GM21619 (cell line): Measurements from ENCODE around the gene GLT6D1.

Source experiments
- ATAC-seq: cut with Tn5 transposase; IDR thresholded peaks from one replicate; pipeline ENCODE4 v1.9.1; 2021; ENCODE audit not compliant: unreplicated experiment

Gene GLT6D1

DNA sequence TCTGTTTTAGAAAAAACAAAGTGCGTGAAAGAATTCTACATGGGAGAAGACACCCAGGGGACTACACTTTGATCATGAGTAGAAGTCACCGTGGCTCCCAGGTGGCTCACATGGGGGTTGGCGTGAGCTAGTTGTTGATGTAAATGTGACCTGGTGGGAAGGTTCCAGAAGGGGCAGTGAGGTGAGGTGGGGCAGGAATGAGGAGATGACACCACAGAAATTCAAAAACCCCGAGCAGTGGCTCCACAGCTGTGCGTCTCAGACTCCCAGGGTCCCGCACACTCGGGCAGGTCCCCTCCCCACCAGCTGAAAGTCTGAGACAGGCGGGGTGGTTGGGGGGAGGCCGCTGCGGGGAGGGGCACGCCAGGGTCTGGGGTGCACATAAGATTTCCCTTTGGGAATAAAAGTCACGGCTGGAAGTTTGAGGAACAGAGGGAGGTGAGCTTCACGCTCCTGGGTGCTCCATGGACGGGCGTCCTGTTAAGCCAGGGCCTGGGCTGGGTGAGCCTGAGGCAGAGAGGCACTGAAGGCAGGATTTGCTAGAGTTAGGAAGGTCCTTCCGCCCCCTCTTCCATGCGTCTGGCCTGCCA, 29.9 kb downstream of the GLT6D1 start:
- no peak for ATAC-seq

DNA sequence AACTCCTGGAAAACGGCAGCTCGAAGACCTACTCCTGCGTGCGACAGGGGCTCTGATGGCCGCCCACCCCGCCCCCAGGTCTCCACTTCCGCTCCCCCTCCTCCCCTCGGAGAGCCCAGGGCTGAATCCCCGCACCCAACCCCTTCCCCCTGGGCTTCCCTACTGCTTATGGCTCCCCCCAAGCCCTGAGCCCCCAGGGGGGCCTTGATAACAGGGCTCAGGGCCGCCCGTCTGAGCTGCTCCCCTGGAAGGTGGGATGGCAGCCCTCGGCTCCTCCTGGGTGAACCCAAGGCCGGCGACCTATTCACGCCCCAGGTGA, 30.4 kb downstream of the GLT6D1 start:
- ATAC-seq: no peak

- no peak for ATAC-seq
These were observed 30.9 kb downstream of the GLT6D1 start for GRCh38 chr9:135608294-135608998.

DNA sequence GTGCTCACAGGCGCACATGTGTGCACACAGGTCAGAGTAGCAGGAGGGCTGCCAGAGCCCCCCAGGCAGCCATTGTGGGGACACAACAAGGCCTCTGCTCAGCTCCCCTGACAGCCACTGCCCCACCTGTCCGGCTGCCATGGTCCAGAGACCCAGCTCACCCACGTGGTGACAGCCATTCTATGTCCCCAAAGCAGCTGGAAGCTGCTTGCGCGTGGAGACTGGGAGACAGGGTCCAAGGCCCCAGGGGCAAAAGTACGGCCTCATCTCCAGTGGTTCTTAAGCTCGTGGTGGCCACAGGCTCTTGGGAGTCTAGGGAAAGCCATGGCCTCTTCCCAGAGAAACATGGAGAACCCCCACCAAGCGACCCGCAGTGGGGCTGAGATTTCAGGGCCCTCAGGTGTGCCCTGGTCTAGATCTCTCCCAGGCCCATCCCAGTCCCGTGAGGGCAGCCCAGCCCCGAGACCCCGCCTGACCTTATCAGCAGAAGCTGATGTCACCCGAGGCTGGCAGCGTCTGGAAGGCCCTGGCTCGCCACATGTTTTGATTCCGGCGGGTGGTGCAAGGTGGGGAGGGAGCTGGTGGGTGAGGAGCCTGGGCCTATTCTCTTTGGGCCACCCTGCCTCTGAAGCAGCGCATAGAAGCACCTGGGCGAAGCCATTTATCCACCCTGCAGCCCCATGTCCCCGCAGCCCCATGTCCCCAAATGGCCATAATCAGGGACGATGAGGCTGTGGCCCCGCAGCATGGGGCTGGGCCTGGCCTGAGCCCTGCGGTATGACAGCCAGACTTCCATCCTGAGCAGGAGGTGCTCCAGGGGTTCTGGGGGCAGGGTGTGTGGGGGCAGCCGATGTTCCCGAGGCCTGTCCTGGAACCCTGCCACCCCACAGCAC, 31.7 kb downstream of the GLT6D1 start:
- no peak for ATAC-seq

DNA sequence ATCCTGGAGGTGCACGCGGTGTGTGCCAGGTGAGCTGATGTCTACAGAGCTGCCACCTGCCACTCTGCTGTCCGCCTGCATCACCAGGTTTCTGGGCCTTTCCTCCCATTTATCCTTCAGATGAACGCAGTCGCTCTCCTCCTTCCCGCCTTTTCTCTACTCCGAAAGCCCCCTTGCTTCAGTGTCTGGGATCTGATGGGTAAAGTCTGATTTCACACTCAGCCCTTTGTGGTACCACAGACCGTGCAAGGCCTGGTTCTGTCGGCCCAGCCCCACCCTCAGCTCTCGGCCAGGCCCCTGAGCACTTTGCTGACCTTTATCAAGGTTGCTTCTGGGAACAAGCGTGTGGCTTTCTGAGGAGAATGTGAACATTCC, 32.5 kb downstream of the GLT6D1 start:
- no peak for ATAC-seq

DNA sequence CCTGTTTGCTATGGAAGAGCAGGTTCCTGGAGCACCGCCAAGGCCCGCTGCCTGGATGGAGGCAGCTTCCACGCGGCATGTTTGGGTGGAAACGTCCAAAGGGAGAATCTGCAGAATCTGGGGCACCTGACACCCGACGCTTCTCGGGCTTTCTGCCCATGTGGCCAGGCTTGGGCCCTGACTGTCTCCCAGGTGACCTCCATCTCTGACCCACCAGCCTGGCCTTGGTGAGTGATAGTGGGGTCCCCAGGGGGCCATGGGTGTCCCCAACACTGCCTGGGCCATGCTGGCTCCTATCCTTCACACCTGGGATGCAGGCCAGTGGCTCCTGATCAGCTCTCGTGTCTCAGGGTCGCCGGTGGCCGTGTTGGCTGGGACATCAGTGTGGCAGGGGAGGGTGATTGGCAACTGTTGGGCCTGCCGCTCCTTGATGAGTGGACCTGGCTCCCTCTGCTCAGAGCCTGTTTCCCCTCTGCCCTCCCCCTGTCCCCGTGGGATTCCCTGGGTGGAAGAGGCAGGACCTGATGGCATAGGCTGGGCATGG, 34.0 kb downstream of the GLT6D1 start:
- no peak for ATAC-seq

DNA sequence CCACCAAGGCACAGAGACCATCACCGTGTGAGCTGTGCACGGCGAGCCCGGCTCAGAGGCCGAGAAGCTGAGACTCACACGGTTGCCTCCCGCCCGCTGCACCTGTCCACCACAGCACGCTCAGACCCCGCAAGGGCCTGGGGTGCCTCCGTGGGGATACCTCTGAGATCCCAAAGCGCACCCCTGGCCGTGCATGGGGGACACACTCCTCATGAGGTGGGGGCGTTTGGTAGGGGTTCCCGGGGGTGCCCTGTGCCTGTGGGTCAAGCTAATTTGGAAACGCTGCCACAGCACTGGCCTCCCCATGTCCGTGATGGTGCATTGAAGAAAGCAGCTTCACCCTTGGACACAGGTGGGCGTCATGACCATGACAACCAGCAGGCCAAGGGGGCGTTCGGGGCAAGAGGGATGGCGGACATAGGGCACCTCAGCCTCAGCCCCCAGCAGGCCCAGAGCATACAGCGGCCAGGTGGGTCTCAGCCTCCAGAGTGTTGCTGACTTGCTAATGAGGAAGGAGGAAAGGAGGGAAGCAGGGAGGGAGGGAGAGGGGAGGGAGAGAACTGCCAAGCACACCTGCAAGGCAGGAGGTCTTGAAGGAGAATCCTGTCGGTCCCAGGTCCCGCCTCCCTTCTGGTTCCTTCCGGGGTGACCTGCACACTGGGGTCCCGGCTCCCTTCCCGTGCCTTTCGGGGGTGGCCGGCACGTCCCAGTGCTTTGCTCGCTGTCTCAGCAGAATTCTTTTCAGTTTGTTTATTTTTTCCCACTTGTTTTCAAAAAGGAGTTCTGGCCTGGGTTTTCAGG, 34.7 kb downstream of the GLT6D1 start:
- ATAC-seq: no peak

- ATAC-seq: no peak
These were observed 36.4 kb downstream of the GLT6D1 start for GRCh38 chr9:135602789-135603481.

DNA sequence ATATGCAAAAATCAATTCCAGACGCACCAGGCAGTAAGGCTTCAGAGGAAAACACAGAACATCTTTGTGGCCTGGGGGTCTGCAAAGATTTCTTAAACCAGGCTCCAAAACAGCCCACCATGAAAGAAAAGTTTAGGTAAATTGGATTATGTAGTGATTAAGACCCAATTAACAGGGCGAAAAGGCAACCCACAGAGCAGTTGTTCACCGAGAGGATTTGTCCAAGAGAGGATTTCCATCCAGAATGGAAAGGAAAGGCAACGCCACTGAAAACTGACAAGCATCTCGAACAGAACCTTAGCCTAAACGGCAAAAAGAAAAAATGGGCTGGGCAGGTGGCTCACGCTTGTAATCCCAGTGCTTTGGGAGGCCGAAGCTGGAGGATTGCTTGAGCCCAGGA, 37.4 kb downstream of the GLT6D1 start:
- no peak for ATAC-seq

DNA sequence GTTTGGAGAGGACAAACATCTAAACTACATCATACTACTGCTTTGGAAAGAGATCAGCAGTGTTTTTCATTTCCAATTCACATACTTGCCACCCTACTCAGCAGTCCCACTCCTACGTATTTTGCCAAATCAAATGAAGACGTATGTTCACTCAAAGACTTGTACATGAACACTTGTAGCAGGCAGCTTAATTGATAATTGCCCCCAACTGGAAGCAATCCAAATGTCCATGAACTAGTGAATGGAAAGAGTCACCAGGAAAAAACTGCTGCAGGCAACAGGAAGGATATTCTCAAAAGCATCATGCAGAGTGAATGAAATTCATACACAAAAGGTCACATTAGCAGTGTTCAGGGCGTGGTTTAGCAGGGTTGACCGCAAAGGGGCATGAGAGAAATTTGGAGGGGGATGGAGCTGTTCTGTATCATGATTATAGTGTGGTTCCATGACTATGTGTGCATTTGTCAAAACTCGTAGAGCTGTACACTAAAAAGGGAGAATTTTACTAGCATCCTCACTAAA, 39.0 kb downstream of the GLT6D1 start:
- no peak for ATAC-seq

- ATAC-seq: no peak
These were observed 43.1 kb downstream of the GLT6D1 start for GRCh38 chr9:135596211-135596610.

- ATAC-seq: no peak
These were observed 46.7 kb downstream of the GLT6D1 start for GRCh38 chr9:135592625-135593024.

DNA sequence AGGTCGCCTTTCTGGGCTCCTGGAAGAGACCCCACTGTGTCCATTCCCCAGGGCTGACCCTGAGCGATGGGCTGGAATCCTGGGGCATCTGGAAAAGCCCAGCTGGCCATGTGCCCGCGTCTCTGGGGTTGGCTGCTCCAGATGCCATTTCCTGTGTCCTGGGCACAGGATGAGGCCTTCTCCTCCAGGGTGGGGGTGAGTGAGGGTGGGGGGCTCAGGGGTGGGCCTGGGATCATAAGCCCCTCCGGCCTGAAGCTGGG, 47.1 kb downstream of the GLT6D1 start:
- no peak for ATAC-seq

- ATAC-seq: no peak
These were observed 47.6 kb downstream of the GLT6D1 start for GRCh38 chr9:135591506-135592330.

DNA sequence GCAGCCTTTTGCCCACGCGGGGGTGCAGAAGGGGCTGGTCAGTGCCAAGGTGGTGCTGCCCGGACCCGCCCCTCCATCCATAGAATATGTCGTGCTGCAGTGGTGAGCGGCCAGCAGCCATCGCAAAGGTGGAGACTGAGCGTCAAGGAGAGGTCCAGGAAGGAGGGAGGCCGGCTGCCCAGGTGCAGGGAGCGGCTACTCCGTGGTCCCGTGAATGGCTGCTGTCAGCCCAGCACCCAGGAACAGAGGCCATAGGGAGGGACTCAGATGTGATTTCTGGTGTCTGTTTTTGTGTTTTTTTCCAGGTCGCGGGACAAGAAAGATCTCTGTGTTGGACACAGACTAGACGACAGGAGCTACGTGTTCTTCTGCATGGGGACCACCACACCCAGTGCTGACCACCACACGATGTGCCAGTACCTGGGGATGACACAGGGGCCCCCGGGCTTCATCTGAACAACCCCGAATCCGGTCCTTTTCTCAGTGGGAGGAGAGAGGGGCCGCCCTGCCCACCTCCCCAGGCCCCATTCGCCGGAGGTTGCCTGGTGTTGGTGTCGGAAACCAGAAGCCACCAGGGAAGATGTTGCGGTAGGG, 48.8 kb downstream of the GLT6D1 start:
- ATAC-seq: no peak

GRCh38 chr9:135589596-135590485, 49.5 kb downstream of the GLT6D1 start:
- ATAC-seq: no peak

DNA sequence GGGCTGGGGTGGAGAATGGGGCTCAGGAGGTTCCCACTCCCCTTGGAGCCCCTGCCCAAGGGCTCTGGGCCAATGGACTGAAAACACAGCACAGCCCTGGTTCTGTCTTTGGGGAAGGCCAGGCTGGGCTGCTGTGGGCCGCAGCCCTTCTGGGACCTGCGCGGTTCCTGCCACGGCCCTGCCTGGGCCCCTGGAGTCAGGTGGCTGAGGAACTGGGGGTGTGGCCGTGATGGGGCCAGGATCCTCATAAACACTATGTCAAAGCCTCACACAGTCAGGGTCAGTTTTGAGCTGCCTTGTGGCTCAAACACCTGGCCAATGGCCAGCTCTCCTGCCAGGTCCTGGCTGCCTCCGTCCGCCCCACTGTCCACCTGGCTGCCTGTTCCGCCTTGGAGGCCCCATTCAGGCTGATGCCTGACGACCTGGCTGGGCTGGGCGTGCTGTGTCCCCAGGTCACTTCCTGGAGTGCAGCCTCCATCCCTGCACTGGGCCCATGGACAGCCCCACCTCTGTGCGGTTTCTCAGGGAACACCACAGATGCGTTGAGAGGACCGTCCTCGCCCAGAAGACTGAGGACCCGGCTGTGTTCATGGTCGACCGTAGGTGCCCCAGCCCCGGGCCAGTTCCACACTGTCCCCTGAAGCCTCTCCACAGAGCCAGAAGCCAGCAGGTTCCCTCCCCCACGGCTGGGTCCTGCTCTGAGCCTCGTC, 50.3 kb downstream of the GLT6D1 start:
- no peak for ATAC-seq

- no peak for ATAC-seq
These were observed 51.0 kb downstream of the GLT6D1 start for GRCh38 chr9:135588371-135588770.
